Stimulated activated effector memory CD8-positive, alpha-beta T cell treated with anti-CD3 and anti-CD28 coated beads, Interleukin-12 subunit alpha, Interleukin-12 subunit beta, amount 100 ng/mL, for 72 hours (primary cell): ENCODE data around the gene WBP1.
A peak's percentile ranks its signal among the peaks of the same experiment; 100 is the strongest.

Experiments
- ATAC-seq: fragments of 150-1000 bp; cut with Tn5 transposase; 2 replicates; pipeline ENCODE4 v1.10.0; 2021
- DNase-seq, 2 donors: peaks; one replicate each; pipeline ENCODE4 v3.0.0; 2021 to 2022; ENCODE audit warnings: low spot score in 2 of 2
- H3K27ac Mint-ChIP-seq: one replicate; pipeline ENCODE4 v1.8.0; 2022; ENCODE audit warnings: mild to moderate bottlenecking, mixed read lengths
- H3K36me3 Mint-ChIP-seq: one replicate; pipeline ENCODE4 v1.8.0; 2022; ENCODE audit warnings: mild to moderate bottlenecking, mixed read lengths
- H3K4me1 Mint-ChIP-seq: one replicate; pipeline ENCODE4 v1.8.0; 2022; ENCODE audit warnings: mixed read lengths
- H3K4me3 Mint-ChIP-seq: one replicate; pipeline ENCODE4 v1.8.0; 2022; ENCODE audit warnings: mild to moderate bottlenecking, mixed read lengths
- H3K9me3 Mint-ChIP-seq: one replicate; pipeline ENCODE4 v1.8.0; 2022; ENCODE audit warnings: mixed read lengths

The WBP1 gene

DNA sequence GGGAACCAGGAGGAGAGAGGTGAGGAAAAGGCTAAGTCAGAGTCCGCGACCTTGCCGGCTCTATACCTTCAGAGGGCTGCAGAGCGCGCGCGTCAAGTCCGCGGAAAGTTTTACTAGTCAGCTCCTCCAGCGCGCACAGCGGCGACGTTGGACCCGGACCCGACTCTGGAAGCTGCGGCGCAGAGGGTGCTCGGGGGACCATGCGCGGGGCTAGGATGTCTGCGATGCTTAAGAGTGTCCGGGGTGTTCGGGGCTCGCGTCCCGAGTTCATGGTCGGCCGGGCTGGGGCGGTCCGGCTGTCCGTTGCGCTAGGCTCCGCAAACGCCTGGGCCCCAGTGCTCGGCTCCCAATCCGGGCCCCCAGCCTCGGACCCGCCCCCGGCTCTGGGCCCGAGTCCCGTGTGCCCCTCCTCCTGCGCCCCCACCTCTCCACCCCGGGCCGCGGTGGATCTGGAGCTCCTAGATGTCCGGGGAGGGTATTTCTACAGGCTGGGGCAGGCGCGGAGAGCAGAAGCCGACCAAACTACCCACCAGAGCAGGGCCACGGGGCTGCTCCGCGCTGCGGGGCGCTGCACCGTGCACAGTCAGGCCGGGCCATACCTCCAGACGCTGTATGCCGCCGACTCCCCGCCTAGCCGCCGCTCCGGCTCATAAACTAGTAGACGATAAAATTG, 41.2 kb downstream of the WBP1 start, which contains the start of gene LBX2:
LBX2 (minus strand) TSS at position 337 of the 673 bp plus-strand sequence; CDS start at position 271, 66 bp downstream.
- ATAC-seq (peak; percentile 35), DNase-seq (no peak)
- Mint-ChIP-seq H3K4me3 (peak within 1 kb of the TSS; percentile 86), H3K4me1 (peaks cover 49% of the 10 kb centered on the region), H3K36me3 (peaks cover 23% of the 10 kb centered on the region), H3K9me3 (no peaks in the 10 kb centered on the region), H3K27ac (peak within 1 kb of the TSS; percentile 88)

DNA sequence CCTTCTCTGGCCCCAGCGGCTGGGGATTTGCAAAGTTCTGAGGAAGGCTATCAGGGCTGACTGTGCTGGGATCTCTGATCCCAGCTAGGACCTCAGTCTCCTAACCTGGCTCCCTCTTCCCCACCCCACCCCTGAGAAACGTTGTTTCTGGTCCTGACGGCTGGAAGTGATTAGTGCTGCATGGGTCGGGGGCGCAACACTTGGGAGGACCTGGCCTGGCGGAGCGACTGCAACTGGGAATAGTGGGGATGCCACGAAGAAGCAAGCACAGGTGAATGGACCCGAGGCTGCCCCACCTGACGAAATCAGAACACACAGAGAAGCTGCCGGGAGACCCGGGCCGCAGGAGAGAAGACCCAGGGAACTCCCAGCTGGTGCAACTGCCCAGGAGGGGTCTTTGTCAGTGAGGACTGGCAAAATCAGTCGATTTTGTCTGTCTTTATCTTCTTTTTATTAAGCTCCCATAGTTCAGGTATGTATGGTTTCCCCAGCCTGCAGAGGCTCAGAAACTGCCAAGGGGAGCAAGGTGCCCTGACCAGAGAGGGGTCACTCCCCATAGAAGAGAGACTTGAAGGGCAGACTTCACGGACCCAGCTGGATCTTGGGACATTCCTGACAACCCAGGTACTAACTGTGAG, 41.8 kb downstream of the WBP1 start:
- peaks cover 29% of the 10 kb centered on the region for H3K36me3 Mint-ChIP-seq
- ATAC-seq, result no peak
- no peaks in the 10 kb centered on the region for H3K9me3 Mint-ChIP-seq
- no peak overlapping the region for H3K27ac Mint-ChIP-seq
- peaks cover 56% of the 10 kb centered on the region for H3K4me1 Mint-ChIP-seq
- H3K4me3 Mint-ChIP-seq, result peak overlapping the region; percentile 86
- DNase-seq, result no peak

DNA sequence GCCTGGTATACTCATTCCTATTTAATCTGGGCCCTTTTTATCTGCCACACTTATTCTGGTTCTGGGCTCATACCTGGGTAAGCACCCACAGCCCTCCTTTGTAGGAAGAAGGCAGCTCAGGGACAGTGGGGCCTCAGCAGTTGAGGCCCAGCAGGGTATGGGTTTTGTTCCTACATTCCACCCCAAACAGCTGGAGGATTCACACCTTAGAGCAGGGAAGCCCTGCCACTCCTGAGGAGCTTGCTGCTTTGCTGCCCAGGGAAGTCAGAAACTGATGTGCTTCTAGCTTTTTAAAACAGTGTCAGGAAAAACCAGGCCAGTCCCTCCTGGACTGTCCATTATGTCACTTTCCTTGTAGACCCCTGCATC, 42.3 kb downstream of the WBP1 start:
- Mint-ChIP-seq H3K27ac (no peak overlapping the region), H3K4me3 (no peak overlapping the region), H3K9me3 (no peaks in the 10 kb centered on the region), H3K36me3 (peaks cover 34% of the 10 kb centered on the region), H3K4me1 (peaks cover 61% of the 10 kb centered on the region)
- ATAC-seq (no peak), DNase-seq (no peak)

DNA sequence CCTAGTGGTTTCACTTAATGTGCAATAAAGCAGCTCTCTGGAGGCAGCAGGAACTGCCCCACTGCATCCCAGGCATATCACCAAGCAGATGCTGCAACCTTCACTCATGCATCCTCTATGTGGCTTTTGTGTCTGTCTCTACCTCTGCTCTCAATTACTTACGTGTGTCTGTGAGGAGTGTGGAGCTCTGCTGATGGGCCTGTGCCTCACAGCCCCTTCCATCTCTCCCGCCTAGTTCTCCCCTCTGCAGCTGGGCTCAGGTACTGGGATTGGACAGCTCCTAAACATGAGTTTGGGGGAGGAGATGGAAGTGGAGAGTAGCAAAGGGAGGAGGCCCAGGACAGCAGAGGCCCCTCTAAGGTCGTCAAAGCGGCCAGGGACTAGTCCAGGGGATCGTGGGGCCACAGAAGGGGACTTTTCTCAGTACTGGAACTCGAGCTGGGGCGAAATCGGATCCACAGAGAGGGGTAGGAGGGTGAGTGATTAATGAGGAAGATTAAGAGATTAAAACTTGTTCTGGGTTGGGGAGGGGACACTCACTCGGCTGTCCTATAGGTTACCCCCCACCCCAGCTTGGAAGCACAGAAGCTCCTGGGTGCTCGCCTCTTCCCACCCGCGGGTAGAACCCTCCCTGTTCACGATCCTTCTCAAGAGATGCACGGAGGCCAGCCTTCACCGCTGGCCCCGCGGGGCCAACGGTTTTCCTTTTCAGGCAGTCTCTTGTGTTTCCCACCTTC, 43.3 kb downstream of the WBP1 start:
- H3K36me3 Mint-ChIP-seq, result peaks cover 42% of the 10 kb centered on the region
- H3K4me3 Mint-ChIP-seq, result peak overlapping the region; percentile 91
- H3K4me1 Mint-ChIP-seq, result peaks cover 69% of the 10 kb centered on the region
- DNase-seq (no peak), ATAC-seq (no peak)
- no peaks in the 10 kb centered on the region for H3K9me3 Mint-ChIP-seq
- no peak overlapping the region for H3K27ac Mint-ChIP-seq

DNA sequence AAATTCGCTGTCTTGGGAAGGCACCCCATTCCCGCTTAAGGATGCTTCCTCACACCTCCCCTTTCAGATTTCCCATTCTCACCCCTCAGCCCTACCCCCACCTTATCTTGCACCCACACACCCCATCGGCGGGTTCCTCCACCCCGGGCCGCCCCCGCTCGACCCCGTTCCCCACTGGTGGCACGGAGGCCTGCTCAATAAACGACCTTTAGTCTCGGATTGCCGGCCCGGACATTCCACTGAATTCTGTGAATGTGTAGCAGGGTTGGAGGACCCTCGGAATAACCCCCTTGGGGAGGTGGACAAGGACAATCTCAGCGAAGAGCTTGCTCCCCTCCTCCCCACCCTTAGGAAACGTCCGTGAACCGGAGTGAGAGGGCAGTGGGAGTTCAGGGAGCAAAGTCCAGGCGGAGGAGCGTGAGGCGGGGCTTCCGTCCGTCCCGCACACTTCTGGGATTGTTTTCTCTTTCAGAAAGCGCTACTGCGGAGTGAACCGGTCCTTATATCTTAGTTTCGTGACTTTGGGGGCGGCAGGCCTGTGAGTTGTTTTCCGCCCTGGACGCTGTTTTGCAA, 44.0 kb downstream of the WBP1 start:
- no peak overlapping the region for H3K27ac Mint-ChIP-seq
- ATAC-seq, result no peak
- H3K4me1 Mint-ChIP-seq, result peaks cover 76% of the 10 kb centered on the region
- no peak for DNase-seq
- no peaks in the 10 kb centered on the region for H3K9me3 Mint-ChIP-seq
- H3K4me3 Mint-ChIP-seq, result peak overlapping the region; percentile 91
- peaks cover 50% of the 10 kb centered on the region for H3K36me3 Mint-ChIP-seq

DNA sequence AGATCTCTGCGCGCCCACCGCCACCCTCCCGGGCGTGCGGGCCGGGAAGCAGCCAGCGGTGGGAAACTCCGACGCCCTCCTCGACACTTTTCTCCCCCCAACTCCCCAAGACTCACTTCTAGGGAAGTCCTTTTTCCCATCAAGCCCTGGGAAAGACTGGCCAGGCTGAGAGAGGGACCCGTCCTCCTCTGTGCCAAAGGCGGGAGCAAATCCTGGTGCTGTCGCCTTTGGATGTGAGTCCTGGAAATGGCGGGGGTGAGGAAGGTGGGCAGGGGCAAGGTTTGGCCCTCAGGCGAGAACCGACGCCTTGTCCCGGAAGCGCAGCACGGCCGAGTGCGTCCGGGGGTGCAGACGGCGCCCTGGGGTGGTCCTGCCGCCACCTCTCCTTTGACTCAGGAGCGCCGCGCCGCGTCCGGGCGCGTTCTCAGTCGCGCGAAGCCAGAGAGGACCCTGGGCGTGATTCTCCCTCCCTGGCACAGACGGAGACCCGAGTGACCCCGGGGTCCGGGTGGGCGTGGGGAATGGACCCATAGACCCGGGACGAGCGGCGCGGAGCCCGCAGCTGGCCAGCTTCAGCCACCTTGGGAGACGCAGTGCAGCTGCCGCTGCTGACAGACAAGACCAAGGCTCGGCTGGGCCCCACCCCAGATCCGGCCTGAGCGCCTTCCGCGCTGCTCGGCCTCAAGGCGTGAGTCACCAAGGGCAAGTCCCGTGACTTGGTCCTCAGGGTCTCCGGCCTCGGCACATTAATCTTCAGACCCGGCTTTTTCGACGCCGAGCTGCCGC, 44.7 kb downstream of the WBP1 start:
- Mint-ChIP-seq H3K9me3 (no peaks in the 10 kb centered on the region), H3K27ac (peak overlapping the region; percentile 61), H3K36me3 (peaks cover 57% of the 10 kb centered on the region), H3K4me3 (peak overlapping the region; percentile 91), H3K4me1 (peaks cover 77% of the 10 kb centered on the region)
- ATAC-seq, result peak; percentile 62
- DNase-seq, result peak; percentile 51 to 80

DNA sequence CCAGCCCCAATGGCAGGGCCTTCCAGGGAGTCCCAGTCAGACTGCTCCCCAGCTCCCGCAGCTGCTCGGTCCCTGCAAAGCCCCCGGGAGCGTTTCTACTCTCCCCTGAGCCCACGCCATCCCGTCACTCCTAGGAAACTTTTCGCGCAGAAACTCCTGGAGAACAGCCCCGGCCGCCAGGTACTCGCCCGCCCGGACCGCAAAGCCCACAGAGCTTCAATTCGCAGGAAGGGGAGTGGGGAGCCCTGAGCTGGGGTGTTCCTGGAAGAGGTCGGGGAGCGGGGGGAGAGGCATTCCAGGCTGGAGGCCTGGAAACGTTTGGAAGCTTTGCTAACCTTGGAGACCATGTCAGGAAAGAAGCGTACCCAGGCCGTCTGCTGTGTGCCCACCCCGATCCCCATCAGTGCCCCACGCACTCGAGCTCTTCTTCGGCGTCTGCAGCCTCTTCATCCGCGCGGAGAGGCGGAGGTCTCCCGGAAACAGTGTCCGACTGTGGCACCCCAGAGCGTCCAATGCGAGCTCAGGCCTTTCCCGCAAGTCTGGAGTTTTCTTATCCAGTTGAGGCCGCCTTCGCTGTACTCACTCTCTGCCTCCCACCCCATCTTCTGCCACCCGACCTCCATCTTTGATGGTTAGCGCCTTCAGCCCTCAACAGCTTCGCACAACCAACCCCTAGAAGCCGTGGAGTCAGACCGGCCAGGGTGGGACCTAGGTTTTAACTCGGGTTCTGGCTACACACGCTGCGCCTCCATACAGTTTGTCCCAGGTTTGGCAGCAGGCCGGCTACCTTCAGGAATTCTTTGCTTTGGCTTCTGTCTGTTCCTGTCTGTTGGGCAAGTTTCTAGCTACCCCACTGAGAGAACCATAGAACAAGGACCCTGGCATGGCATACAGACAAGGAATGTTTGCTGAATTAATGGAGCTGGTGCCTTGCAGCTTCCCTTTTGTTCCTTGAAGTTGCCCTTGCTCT, 45.6 kb downstream of the WBP1 start:
- Mint-ChIP-seq H3K27ac (peak overlapping the region; percentile 61), H3K4me3 (peak overlapping the region; percentile 91), H3K4me1 (peaks cover 76% of the 10 kb centered on the region), H3K9me3 (no peaks in the 10 kb centered on the region), H3K36me3 (peaks cover 55% of the 10 kb centered on the region)
- no peak for DNase-seq
- ATAC-seq, result no peak

DNA sequence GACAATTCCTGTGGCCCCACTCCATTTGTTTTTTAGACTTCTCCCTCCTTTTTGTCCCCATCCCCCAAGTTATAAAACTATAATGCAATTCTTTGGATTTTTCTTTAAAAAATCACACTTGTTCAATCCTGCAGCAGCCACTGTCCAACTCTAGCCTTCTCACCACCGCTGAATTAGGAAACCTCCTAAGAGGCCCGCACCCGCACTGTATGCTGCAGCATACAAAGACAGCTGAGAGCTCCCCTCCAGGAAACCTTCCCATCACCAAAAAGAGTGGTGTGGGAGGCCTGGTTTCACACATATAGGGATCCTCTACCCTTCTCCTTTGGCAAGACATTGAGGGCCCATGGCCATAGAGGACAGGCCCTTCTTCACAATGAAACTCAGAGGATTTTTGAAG, 46.4 kb downstream of the WBP1 start:
- peaks cover 50% of the 10 kb centered on the region for H3K36me3 Mint-ChIP-seq
- H3K4me3 Mint-ChIP-seq, result peak overlapping the region; percentile 91
- DNase-seq (no peak), ATAC-seq (no peak)
- no peaks in the 10 kb centered on the region for H3K9me3 Mint-ChIP-seq
- peaks cover 71% of the 10 kb centered on the region for H3K4me1 Mint-ChIP-seq
- peak overlapping the region; percentile 43 for H3K27ac Mint-ChIP-seq

DNA sequence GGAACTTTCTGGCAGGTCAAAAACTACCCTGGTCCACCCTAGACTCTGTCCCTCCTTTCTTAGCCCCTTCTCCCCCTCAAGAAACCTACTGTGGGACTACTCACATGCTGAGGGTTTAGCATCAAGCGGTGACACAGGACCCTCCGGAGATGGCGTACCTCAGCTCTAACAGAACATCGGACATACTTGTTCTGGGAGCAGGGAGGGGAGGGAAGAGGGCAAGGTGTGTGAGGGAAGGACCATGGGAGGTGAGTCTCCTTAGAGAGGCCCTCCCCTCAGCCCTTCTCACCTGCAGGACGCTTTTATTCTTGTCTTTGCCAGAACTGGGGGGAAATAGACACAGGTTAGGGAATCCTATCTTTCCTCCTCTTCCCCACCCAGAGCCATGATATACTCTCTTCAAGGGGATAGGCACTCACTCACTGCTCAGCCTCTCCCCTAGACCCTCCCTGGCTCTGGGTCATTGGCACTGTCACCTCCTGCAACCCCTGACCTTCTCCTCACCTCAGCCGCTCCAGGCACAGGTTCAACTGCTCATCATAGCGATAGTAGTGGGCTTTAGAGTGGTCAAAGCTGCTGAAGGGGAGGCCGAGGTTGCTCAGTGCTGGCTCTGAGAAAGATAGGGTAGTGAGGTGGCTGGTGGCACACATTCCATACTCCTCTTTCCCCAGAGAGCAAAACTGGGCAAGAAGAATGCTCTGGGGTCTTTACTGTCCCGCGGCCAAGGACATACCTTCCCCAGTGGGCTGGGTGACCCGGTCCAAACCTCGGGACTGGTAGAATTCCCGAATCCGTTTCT, 47.4 kb downstream of the WBP1 start:
- H3K4me3 Mint-ChIP-seq, result peak overlapping the region; percentile 91
- no peak overlapping the region for H3K27ac Mint-ChIP-seq
- peaks cover 71% of the 10 kb centered on the region for H3K4me1 Mint-ChIP-seq
- DNase-seq (no peak), ATAC-seq (no peak)
- H3K36me3 Mint-ChIP-seq, result peaks cover 46% of the 10 kb centered on the region
- no peaks in the 10 kb centered on the region for H3K9me3 Mint-ChIP-seq

DNA sequence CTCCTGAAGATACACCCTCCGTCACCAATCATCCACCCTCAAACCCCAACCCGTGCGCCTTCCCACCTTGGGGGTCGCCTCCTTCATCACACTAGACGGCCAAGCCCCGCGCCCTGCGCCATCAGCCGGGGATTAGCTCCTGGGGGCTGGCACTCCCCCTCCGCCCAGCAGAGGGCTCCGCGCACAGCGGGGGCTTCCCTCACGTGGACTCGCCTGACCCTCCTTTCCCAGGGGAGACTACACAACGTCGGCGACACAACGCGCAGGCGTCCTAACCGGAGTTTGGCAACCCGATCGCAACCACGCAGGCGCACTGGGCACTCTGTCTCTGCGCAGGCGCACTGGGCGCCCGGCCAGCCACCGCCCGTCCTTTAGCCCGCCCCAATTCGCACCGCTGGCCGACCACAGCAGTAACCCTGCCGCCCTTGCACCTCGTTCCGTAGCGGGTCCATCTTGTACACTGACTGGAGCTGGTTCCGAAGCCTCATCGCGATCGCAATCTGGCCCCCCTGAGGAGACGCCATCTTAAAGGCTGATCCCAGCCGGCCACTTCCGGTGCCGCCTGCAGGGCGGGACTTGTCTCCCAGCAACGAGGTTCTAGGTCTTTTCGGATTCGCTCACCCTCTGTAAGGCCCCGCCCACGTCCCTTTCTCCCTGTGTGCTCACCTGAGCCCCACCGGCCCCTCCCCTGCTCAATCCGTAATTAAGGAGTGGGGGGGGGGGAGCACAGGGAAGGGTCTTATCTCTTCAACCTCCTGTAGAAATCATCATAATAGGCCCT, 49.1 kb downstream of the WBP1 start, which contains the start of gene PCGF1:
PCGF1 (minus strand) TSS at position 551 of the 781 bp plus-strand sequence; CDS start at position 524, 27 bp downstream.
- DNase-seq (peak; percentile 97 to 100), ATAC-seq (peak; percentile 93)
- Mint-ChIP-seq H3K36me3 (peaks cover 40% of the 10 kb centered on the region), H3K9me3 (no peaks in the 10 kb centered on the region), H3K4me1 (peaks cover 62% of the 10 kb centered on the region), H3K27ac (peak within 1 kb of the TSS; percentile 99), H3K4me3 (peak within 1 kb of the TSS; percentile 91)

DNA sequence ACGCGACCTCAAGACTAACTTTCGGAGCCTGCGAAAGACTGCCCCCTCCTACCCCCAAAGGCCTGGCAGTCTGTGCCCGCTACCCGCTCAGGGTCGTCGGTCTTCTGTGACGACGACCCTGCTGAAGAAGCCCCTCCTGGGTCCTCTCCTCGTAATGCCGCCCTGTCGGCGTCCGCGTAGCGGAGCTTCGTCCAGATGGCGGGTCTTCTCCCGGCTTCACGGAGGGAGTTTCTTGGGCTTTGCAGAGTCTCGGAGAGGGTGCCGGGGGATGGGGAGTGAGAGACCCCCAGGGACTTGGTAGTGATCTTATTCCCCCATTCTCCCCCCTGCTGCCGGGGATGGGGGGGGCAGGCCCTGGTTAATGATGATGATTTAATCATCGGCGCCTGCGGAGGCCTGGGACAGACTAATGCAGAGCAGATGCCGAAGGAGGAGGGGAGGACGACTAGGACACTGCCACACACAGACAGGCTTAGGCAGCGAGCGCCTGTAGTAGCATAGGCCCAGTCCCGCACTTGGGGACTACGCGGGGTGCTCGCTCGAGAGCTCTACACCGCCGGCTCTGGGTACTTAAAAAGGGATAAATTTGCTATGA, 49.8 kb downstream of the WBP1 start:
- H3K9me3 Mint-ChIP-seq, result no peaks in the 10 kb centered on the region
- peak overlapping the region; percentile 99 for H3K27ac Mint-ChIP-seq
- H3K36me3 Mint-ChIP-seq, result peaks cover 40% of the 10 kb centered on the region

DNA sequence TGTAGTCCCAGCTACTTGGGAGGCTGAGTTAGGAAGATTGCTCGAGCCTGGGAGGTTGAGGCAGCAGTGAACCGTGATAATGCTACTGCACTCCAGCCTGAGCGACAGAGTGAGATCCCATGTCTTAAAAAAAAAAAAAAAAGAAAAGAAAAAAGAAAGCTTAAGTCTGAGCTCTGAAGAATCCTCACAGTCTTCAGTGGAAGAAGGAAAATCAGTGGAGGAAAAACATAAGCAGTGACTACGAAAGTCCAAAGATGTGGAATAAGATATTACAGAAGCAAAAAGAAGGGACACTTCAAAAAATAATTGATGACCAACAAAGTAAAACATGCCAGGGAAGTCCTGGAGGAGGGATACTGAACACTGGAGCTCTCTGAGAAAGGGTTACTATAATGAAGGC, 52.0 kb downstream of the WBP1 start:
- no peak for DNase-seq
- Mint-ChIP-seq H3K9me3 (no peaks in the 10 kb centered on the region), H3K4me1 (peaks cover 37% of the 10 kb centered on the region), H3K27ac (no peak overlapping the region), H3K36me3 (peaks cover 29% of the 10 kb centered on the region), H3K4me3 (no peak overlapping the region)
- no peak for ATAC-seq

More for the DNA sequence above, 49.8 kb downstream of the WBP1 start:
- no peak for ATAC-seq
- DNase-seq, result peak in 1 of 2 donors; percentile 64
- Mint-ChIP-seq H3K4me1 (peaks cover 56% of the 10 kb centered on the region), H3K4me3 (peak overlapping the region; percentile 91)
